Stimulated activated naive CD8-positive, alpha-beta T cell treated with anti-CD3 and anti-CD28 coated beads, Interleukin-15, Interleukin-2, amounts not matched to agents 100 U/mL and 50 U/mL, for 24 hours (primary cell): ENCODE measurements around the gene DIAPH3.

Experiments
- ATAC-seq: fragments of 150-1000 bp; cut with Tn5 transposase; one replicate; pipeline ENCODE4 v1.10.0; 2021
- DNase-seq: peaks from one replicate; pipeline ENCODE4 v3.0.0; 2021

The DIAPH3 gene

DNA sequence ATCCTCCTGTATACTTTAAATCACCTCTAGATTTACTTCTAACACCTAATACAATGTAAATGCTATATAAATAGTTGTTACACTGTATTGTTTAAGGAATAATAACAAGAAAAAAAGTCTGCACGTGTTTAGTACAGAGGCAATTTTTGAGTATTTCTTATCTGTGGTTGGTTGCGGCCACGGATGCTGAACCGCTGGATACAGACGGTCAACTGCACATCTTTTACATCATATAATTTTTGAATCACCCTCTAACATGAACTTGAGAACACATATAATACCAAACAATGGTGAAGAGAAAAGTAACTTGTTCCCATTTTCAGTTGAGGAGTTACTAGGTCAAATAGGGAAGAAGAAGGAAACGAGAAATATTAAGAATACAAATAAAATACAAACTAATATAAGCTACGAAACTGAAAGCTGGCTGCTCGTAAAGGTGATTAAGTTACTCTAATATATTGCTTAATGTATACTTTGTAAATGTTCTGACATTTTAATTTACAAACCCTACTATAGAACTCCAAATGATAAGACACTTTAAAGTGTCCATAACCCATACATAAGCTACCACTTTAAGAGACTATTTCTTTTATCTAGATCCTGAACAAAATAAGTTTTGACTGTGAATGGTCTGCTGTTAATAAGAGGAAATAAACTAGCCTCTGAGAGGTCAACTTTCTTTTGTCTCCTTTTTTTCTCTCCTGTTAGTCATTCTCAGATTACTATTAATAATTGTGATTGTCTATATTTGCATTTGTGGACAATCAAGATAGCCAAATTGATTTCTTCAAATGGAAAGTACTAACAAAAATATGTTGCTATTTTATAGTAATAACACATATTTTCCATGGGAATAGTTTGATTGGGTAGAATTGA is 457.4 kb downstream of the DIAPH3 start:
- no peak for DNase-seq
- ATAC-seq, result no peak

GRCh38 chr13:59702269-59702668 is 461.5 kb downstream of the DIAPH3 start:
- ATAC-seq (no peak), DNase-seq (no peak)

DNA sequence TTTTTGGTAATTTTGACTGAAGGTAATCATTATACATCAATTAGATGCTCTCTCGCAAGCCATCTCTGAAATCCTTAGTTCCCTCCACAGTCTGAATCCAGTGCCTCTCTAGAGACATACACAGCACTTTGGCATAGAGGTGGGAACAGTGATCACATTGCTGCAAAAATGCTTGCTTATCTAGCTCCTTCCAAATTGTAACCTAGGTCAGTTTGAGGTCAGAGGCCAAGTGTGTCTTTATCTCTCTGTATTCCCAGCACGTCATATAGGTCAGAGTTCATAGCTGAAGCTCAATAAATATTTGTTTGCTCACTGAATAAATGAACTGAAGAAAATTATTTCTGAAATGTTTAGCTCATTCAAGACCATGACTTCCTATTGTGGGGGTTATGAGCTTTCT is 462.5 kb downstream of the DIAPH3 start:
- ATAC-seq, result no peak
- no peak for DNase-seq

GRCh38 chr13:59700281-59700680 is 463.4 kb downstream of the DIAPH3 start:
- DNase-seq (no peak), ATAC-seq (no peak)

DNA sequence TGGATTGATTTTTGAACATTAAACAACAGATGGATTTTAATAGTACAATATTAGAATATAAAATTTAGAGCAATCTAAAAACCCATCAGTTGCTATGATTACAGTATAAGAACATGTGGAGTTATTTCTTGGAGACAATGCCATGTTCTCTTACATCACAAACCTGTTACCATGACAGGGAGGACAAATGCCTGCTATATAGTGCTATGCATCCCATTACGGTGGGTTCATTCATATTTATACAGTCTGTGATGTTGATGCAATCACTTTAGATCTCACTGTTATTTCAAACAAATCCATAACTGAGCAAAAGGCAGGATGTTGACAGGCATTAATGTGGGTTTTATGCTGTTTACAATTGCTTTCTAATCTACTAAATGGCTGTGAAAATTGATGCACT is 467.5 kb downstream of the DIAPH3 start:
- ATAC-seq (no peak), DNase-seq (no peak)

DNA sequence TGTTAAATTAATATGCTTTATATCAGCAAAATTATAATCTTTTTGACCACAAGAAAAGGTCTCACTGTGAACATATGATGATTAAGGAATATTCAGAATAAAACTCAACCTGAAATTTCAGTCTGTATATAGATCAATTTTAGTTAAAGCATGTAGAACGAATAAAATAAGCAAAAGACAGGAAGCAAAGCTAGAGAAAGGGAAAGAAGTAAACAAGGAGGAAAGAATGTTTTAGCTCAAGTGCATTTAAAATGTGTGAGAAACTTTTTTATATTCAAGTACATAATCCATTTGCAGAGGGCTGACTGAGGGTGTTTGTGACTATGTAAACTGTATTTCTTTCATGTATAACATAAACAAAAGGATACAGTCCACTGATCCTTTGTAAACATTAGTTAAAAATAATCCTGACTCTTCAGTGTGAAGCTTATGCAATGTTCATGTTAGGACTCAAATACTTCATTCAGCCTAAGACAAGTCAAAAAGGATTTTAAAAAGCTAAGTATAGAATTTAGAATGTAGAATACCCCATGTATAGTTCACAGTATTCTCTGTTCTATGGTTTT is 472.1 kb downstream of the DIAPH3 start:
- no peak for ATAC-seq
- DNase-seq, result no peak

GRCh38 chr13:59690857-59691500 is 472.7 kb downstream of the DIAPH3 start:
- DNase-seq (no peak), ATAC-seq (no peak)

DNA sequence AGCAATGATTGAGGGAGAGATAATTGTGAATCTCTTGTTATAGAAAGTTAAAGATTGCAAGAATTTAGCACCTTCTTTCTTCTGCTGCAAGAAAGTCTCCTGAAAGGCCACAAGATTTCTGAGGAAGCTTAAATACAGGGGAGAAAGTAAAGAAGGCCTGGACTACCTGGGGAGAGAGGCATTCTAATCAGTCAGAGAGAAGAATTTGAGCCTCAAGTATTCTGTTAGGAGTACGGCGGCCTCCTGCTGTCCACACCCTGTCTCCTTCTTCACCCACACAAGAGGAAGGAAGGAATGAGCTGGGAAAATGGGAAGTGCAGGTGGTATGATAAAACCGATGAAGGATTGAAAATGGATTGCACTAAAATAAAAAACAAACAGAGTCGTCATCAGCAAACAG is 474.7 kb downstream of the DIAPH3 start:
- DNase-seq (no peak), ATAC-seq (no peak)

GRCh38 chr13:59686798-59687394 is 476.8 kb downstream of the DIAPH3 start:
- DNase-seq (no peak), ATAC-seq (no peak)

- ATAC-seq (no peak), DNase-seq (no peak)
These were observed 479.6 kb downstream of the DIAPH3 start for GRCh38 chr13:59684105-59684504.

GRCh38 chr13:59681636-59682311 is 482.0 kb downstream of the DIAPH3 start:
- DNase-seq (no peak), ATAC-seq (no peak)

GRCh38 chr13:59680429-59681024 is 483.2 kb downstream of the DIAPH3 start:
- ATAC-seq (no peak), DNase-seq (no peak)

DNA sequence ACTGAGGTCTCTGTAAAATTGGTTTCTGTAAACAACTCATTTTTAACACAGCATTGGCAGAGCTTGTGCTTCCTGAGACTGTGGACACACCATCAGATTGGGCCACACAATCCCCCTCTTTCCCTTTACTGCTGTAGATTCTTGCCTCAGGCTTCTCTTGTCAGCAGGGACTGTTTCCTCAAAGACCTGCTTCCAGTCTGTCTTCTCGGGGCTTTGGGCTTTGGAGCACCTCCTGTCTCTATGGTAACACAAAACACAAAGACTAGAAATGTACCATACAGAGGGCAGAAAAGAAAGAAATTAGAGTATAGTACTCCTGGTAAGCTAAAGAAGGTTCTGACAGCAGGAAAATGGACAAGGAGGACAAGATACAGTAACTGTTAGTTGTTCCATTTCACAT is 484.5 kb downstream of the DIAPH3 start:
- DNase-seq (no peak), ATAC-seq (no peak)

- no peak for DNase-seq
These were observed 485.5 kb downstream of the DIAPH3 start for GRCh38 chr13:59677966-59678814.

DNA sequence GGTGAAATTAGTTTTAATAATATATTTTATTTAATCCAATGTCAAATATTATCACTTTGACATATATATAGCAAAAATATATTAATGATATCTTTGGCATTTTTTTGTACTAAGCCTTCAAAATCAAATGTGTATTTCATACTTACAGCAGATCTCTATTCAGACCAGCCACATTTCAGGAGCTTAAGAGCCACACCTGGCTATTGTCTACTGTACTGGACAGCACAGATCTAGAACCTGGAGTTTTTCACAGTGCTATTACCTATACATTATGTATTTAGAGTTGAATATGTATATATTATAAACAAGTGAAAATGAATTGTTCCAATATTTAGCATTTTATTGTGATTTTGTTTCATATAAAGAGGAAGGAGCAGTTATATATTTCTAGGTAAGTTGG is 486.3 kb downstream of the DIAPH3 start:
- ATAC-seq (no peak), DNase-seq (no peak)

More at GRCh38 chr13:59677966-59678814, 485.5 kb downstream of the DIAPH3 start:
- peak; percentile 49 for ATAC-seq

DNA sequence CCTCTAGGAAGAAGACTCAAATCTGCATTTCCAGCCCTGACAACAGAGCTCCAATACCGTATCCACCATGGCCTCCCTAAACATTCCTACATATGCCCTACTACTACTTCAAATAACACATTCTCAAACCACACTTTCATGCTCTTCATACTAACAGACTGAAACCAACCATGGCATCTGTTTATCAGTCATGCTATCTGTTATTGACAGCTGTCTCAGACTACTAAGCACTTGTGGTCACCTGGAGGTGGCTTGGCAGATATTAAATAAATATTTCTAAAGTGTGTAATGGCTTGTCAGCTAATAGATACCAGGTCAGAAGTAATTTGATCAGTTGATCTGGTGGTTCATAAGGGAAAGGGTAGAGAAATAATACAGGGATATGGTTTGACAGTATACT is 489.1 kb downstream of the DIAPH3 start:
- no peak for ATAC-seq
- DNase-seq, result no peak

- DNase-seq (no peak), ATAC-seq (no peak)
These were observed 490.4 kb downstream of the DIAPH3 start for GRCh38 chr13:59673286-59673685.

DNA sequence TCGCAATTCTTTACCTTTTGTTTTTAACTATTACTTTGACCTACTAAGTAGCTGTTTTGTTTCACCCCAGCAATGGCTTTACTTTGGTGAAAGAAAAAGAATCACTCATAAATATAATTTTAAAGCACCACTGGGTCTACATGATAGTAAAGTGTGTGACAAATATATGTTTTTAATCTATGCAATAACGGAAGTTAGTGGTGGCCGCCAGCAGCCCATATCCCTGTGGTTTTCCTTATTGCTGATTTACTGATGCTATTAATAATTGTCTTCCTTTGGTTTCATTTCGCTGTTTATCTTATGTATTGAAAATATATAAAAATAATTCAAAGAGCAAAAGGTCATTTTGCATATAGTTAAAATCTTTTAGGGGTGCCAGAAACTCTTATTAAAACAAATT is 491.3 kb downstream of the DIAPH3 start:
- no peak for DNase-seq

GRCh38 chr13:59671881-59672280 is 491.8 kb downstream of the DIAPH3 start:
- DNase-seq (no peak), ATAC-seq (no peak)

More for the DNA sequence above, 491.3 kb downstream of the DIAPH3 start:
- no peak for ATAC-seq

GRCh38 chr13:59666504-59666903 is 497.2 kb downstream of the DIAPH3 start:
- ATAC-seq (no peak), DNase-seq (no peak)

DNA sequence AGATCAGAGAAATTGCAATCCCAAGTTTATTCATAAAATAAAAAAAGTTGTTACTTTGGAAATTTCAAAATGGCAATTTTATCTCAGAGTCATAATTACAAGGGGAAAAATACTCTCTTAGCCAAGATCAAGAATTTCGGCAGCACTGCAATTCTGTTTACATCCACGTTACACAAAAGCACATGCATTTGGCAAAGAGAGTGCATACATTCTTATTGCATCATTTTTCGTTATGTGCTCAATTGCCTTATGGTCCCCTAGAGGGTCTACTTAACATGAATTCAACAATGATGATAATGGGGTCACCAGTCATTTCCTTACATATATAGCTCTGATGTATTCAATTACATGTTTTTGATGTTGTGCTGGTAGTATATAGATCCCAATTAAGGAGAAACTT is 498.0 kb downstream of the DIAPH3 start:
- ATAC-seq (no peak), DNase-seq (no peak)
